Activated T-cell treated with anti-CD3 and anti-CD28 coated beads, Interleukin-2, amount 50 U/mL, for 24 hours (primary cell): ENCODE measurements around the gene TRIM71.

Source experiments
- DNase-seq: peaks from one replicate; pipeline ENCODE4 v3.0.0-alpha.2; 2020
- H3K27ac Mint-ChIP-seq: 2 replicates; pipeline ENCODE4 v1.8.0; 2020; ENCODE audit warnings: mild to moderate bottlenecking, mixed read lengths
- H3K27me3 Mint-ChIP-seq: 2 replicates; pipeline ENCODE4 v1.8.0; 2020; ENCODE audit warnings: mixed read lengths
- H3K36me3 Mint-ChIP-seq: 2 replicates; pipeline ENCODE4 v1.8.0; 2020; ENCODE audit warnings: low read depth, mixed read lengths
- H3K4me1 Mint-ChIP-seq: 2 replicates; pipeline ENCODE4 v1.8.0; 2020; ENCODE audit warnings: low read depth, mixed read lengths
- H3K4me3 Mint-ChIP-seq: 2 replicates; pipeline ENCODE4 v1.8.0; 2020; ENCODE audit warnings: mild to moderate bottlenecking, moderate library complexity, mixed read lengths
- H3K9me3 Mint-ChIP-seq: 2 replicates; pipeline ENCODE4 v1.8.0; 2020; ENCODE audit warnings: mixed read lengths

The TRIM71 gene

DNA sequence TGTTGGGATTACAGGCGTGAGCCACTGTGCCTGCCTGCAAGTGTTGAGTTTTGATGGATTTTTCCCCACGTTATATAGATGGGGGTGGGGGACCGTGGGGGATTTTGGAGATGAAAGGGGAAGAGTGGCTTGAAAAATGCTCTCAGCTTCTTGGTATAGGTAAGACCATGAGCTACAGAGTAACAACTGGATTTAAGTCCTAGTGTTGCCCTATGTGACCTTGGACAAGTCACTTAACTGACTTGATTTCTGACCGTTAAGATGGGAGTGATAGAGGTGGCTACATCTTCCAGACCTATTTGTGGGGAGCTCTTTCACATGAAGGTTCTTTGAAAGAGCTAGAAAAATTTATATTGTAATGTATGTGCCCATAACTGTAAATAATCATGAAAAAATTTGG is 13.3 kb downstream of the TRIM71 start:
- peaks cover 41% of the 10 kb centered on the region for H3K27me3 Mint-ChIP-seq
- no peaks in the 10 kb centered on the region for H3K36me3 Mint-ChIP-seq
- no peak overlapping the region for H3K27ac Mint-ChIP-seq
- H3K4me1 Mint-ChIP-seq = no peaks in the 10 kb centered on the region
- no peak for DNase-seq
- no peak overlapping the region for H3K4me3 Mint-ChIP-seq
- no peaks in the 10 kb centered on the region for H3K9me3 Mint-ChIP-seq

DNA sequence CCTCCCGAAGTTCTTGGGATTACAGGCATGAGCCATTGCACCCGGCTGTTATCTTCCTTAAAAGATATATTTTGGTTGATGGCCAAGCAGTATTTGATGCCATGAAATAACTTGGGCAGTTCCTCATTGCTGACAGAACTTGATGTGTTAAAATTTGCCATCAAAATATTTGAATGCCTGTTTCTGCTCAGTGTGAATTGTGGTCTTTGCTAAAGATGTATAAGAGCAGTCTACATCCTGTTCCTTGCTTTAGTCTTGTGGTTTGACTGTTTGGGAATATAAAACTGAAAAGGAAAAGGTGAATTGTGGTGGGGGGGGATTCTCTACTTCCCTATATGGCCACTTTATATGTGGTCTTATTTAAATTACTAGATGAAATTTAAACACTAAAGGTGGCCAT is 14.0 kb downstream of the TRIM71 start:
- H3K27me3 Mint-ChIP-seq = peaks cover 41% of the 10 kb centered on the region
- H3K4me3 Mint-ChIP-seq = no peak overlapping the region
- H3K9me3 Mint-ChIP-seq = no peaks in the 10 kb centered on the region
- no peaks in the 10 kb centered on the region for H3K4me1 Mint-ChIP-seq
- H3K36me3 Mint-ChIP-seq = no peaks in the 10 kb centered on the region
- no peak for DNase-seq
- no peak overlapping the region for H3K27ac Mint-ChIP-seq

- no peaks in the 10 kb centered on the region for H3K36me3 Mint-ChIP-seq
- H3K9me3 Mint-ChIP-seq = no peaks in the 10 kb centered on the region
- peaks cover 38% of the 10 kb centered on the region for H3K27me3 Mint-ChIP-seq
- H3K4me1 Mint-ChIP-seq = no peaks in the 10 kb centered on the region
- no peak overlapping the region for H3K4me3 Mint-ChIP-seq
- no peak overlapping the region for H3K27ac Mint-ChIP-seq
- no peak for DNase-seq
These were observed 14.4 kb downstream of the TRIM71 start for GRCh38 chr3:32832193-32832592.

- Mint-ChIP-seq H3K4me1 (no peaks in the 10 kb centered on the region), H3K27ac (no peak overlapping the region), H3K27me3 (peaks cover 36% of the 10 kb centered on the region), H3K9me3 (no peaks in the 10 kb centered on the region), H3K36me3 (no peaks in the 10 kb centered on the region), H3K4me3 (no peak overlapping the region)
- DNase-seq = no peak
These were observed 17.2 kb downstream of the TRIM71 start for GRCh38 chr3:32835049-32835371.

DNA sequence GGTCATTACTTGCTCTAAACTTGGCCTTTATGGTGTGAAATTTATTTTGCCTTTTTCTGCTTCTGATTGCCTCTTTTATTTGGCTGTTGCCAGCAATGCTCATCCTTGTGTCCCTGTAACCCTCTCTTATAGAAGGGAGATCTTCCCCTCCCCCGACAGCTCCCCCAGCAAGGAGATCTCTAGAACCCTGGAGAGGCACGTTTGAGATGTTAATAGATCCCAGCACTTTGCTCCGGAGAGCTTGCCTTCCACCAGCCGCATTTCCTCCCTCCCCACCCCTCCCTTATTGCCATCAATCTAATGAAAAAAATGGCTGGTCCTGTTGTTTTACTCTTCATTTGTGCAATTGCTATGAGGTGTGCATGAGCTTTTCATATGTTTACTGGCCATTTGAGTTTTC is 18.2 kb downstream of the TRIM71 start:
- H3K27ac Mint-ChIP-seq = no peak overlapping the region
- no peaks in the 10 kb centered on the region for H3K4me1 Mint-ChIP-seq
- no peaks in the 10 kb centered on the region for H3K36me3 Mint-ChIP-seq
- H3K9me3 Mint-ChIP-seq = no peaks in the 10 kb centered on the region
- no peak for DNase-seq
- H3K27me3 Mint-ChIP-seq = peaks cover 29% of the 10 kb centered on the region
- no peak overlapping the region for H3K4me3 Mint-ChIP-seq

GRCh38 chr3:32836601-32837000 is 18.8 kb downstream of the TRIM71 start:
- no peak for DNase-seq
- peaks cover 26% of the 10 kb centered on the region for H3K27me3 Mint-ChIP-seq
- no peaks in the 10 kb centered on the region for H3K4me1 Mint-ChIP-seq
- H3K4me3 Mint-ChIP-seq = no peak overlapping the region
- no peaks in the 10 kb centered on the region for H3K9me3 Mint-ChIP-seq
- no peak overlapping the region for H3K27ac Mint-ChIP-seq
- H3K36me3 Mint-ChIP-seq = no peaks in the 10 kb centered on the region

DNA sequence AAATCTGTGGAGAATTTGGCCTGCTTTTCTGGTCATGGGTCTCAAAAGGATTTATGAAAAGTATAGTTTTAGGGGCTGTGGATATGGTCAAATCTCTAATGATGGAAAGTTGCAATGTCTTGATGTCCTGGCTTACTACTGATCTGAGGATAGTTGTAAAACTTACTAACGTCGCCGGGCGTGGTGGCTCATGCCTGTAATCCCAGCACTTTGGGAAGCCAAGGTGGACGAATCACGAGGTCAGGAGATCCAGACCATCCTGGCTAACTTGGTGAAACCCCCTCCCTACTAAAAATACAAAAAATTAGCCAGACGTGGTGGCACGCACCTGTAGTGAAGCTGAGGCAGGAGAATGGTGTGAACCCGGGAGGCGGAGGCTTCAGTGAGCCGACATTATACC is 19.6 kb downstream of the TRIM71 start:
- no peak overlapping the region for H3K27ac Mint-ChIP-seq
- H3K4me3 Mint-ChIP-seq = no peak overlapping the region
- peaks cover 18% of the 10 kb centered on the region for H3K27me3 Mint-ChIP-seq
- no peak for DNase-seq
- no peaks in the 10 kb centered on the region for H3K36me3 Mint-ChIP-seq
- H3K4me1 Mint-ChIP-seq = peaks cover 7% of the 10 kb centered on the region
- H3K9me3 Mint-ChIP-seq = no peaks in the 10 kb centered on the region

- no peak for DNase-seq
- Mint-ChIP-seq H3K9me3 (no peaks in the 10 kb centered on the region), H3K4me1 (peaks cover 11% of the 10 kb centered on the region), H3K27ac (no peak overlapping the region), H3K4me3 (no peak overlapping the region), H3K27me3 (peaks cover 15% of the 10 kb centered on the region), H3K36me3 (no peaks in the 10 kb centered on the region)
These were observed 20.0 kb downstream of the TRIM71 start for GRCh38 chr3:32837789-32838188.

GRCh38 chr3:32839714-32840085 is 21.9 kb downstream of the TRIM71 start:
- no peak for DNase-seq

DNA sequence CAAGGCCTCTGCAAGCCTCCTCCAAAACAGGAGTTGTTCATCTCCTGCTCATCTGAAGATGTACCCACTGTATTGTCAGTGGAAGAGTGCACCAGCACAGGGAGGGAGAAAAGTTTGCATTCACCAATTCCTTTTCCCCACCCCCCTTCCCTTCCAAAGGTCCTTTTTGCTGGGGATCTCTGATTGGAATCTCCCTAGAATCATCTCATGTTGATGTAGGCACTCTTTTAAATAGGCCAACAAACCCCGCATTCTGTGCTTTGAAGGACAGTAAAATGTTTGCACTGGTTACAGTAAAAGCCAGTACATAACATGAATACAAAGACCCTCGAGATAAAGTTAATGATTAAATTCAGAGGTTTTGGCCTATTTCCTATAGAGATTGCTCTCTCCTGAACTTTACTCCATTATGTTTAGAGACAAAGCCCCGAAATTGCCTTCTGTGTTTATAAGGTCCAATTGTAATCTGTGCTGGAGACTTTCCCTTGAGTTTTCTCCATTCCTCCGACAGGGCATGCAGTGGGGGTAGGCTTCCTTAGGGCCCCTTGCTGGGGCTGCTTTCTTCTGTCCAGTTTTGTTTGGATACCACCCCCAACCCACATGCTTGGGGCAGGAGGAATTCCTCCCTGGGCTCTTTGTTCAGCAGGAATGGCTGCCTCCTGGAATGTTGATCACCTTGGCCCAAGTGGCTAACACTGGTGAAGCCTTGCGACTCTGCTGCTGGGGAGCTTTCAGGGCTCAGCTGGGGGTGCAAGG is 22.5 kb downstream of the TRIM71 start:
- no peaks in the 10 kb centered on the region for H3K9me3 Mint-ChIP-seq
- DNase-seq = no peak
- no peak overlapping the region for H3K4me3 Mint-ChIP-seq
- no peak overlapping the region for H3K27ac Mint-ChIP-seq
- H3K27me3 Mint-ChIP-seq = no peaks in the 10 kb centered on the region
- H3K4me1 Mint-ChIP-seq = peaks cover 13% of the 10 kb centered on the region
- no peaks in the 10 kb centered on the region for H3K36me3 Mint-ChIP-seq

More at GRCh38 chr3:32839714-32840085, 21.9 kb downstream of the TRIM71 start:
- Mint-ChIP-seq H3K4me1 (peaks cover 13% of the 10 kb centered on the region), H3K4me3 (no peak overlapping the region), H3K27ac (no peak overlapping the region), H3K9me3 (no peaks in the 10 kb centered on the region), H3K36me3 (no peaks in the 10 kb centered on the region), H3K27me3 (peaks cover 4% of the 10 kb centered on the region)

- Mint-ChIP-seq H3K4me3 (no peak overlapping the region), H3K27me3 (no peaks in the 10 kb centered on the region), H3K27ac (no peak overlapping the region), H3K9me3 (no peaks in the 10 kb centered on the region), H3K4me1 (peaks cover 13% of the 10 kb centered on the region), H3K36me3 (no peaks in the 10 kb centered on the region)
- no peak for DNase-seq
These were observed 23.5 kb downstream of the TRIM71 start for GRCh38 chr3:32841341-32841740.

DNA sequence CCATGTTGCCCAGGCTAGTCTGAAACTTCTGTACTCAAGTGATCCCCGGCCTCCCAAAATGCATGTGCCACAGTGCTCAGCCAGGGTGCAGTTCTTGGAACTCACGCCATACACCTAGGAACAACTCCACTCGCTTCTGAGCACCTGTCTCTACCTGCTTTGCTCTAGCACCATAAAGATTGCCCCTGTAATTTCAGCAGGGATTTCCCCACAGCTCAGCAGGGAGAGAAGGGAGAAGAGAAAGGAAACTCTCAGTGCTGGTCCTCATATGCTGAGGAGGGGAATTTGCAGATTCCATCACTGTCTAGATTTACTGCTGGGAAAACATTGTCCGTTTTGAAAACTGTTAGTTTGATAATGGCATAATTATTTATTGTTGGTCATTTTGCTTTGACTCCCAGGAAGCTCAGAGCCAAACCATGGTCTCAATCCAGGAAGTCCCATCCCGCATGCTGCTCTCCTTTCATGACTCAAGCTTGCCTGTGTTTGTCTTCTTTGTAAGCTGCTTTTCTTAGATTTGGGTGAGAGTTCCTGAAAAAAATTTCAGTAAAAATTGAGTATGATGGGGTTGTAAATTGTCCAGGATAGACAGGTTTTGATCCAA is 24.2 kb downstream of the TRIM71 start:
- DNase-seq = no peak
- H3K36me3 Mint-ChIP-seq = no peaks in the 10 kb centered on the region
- H3K4me1 Mint-ChIP-seq = peaks cover 13% of the 10 kb centered on the region
- no peak overlapping the region for H3K4me3 Mint-ChIP-seq
- H3K27ac Mint-ChIP-seq = no peak overlapping the region
- no peaks in the 10 kb centered on the region for H3K9me3 Mint-ChIP-seq
- H3K27me3 Mint-ChIP-seq = no peaks in the 10 kb centered on the region

GRCh38 chr3:32842531-32842931 is 24.7 kb downstream of the TRIM71 start:
- Mint-ChIP-seq H3K4me3 (no peak overlapping the region), H3K27ac (no peak overlapping the region), H3K36me3 (no peaks in the 10 kb centered on the region), H3K27me3 (no peaks in the 10 kb centered on the region), H3K4me1 (peaks cover 13% of the 10 kb centered on the region), H3K9me3 (no peaks in the 10 kb centered on the region)
- DNase-seq = no peak

DNA sequence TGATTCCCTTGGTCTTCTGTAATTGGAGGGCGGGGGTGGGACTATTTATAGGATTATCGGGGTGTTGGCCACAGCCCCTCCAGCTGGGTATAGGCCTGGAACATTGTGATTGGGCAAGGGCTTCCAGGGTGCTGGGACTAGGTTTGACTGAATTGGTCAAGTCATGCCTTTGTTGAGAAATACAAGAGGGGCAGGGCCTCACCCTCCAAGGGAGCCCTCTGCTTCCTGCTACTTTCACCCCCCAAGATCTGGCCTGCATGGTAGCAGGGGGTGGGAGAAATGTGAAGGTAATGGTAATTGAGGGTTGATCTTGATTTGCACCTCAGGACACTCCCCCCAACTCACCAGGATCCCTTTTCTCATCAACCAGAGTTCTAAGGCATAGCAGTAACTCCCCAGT is 25.2 kb downstream of the TRIM71 start:
- Mint-ChIP-seq H3K27ac (no peak overlapping the region), H3K9me3 (no peaks in the 10 kb centered on the region), H3K27me3 (no peaks in the 10 kb centered on the region), H3K4me1 (peaks cover 13% of the 10 kb centered on the region), H3K36me3 (no peaks in the 10 kb centered on the region), H3K4me3 (no peak overlapping the region)
- DNase-seq = no peak

- Mint-ChIP-seq H3K9me3 (no peaks in the 10 kb centered on the region), H3K27ac (no peak overlapping the region), H3K36me3 (no peaks in the 10 kb centered on the region), H3K4me1 (peaks cover 13% of the 10 kb centered on the region), H3K4me3 (no peak overlapping the region), H3K27me3 (no peaks in the 10 kb centered on the region)
- DNase-seq = no peak
These were observed 25.9 kb downstream of the TRIM71 start for GRCh38 chr3:32843510-32844321.
